Measurements from ENCODE around the gene GPR160.

Gene GPR160

DNA sequence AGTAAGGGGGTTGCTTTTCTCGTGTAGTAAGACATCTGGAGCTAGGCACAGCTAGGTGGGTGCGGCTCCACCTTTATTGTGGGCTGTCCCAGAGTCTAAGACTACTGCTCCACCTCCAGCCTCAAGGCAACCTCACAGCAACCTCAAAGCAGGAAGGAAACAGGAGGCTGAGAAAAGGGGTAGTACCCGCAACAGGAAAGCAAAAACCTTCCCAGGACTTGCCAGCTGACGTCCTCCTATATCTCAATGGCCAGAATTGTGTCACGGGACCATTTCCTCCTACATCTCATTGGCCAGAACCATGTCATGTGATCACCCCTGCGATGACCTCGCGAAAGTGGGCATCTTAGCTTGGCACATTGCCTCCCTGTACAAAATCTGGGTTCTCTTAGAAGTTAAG lies 4.3 kb upstream of the GPR160 start:
- no peak for DNase-seq

DNA sequence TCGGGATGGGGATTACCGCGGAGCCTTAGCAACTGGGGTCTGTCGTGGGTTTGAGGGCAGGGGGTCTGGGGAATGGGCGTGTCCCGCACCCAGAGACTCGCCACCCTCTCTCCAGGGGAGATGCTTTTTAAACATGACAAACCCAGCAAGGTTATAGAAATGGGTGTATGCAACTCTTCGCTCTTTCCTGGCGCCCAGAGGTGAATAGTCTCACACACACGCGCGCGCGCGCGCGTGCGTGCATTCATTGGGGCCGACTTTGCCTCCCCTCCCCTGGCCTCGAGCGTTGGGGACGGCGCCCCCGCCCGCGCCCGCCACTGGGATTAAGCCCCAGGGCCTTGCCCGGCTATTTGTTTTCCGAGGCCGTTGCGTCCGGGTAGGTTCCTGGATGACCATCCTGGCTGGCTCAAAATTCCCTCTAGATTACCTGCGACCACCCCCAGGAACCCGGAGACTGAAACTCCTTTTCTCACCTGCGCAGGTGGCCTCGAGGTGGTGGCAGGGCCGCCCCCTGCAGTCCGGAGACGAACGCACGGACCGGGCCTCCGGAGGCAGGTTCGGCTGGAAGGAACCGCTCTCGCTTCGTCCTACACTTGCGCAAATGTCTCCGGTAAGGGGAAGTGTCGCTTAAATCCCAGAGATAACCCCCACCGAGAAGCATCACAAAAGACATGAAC lies 777 bp downstream of the GPR160 start:
- peak in 2 of 3 experiments; percentile 83 for DNase-seq

DNA sequence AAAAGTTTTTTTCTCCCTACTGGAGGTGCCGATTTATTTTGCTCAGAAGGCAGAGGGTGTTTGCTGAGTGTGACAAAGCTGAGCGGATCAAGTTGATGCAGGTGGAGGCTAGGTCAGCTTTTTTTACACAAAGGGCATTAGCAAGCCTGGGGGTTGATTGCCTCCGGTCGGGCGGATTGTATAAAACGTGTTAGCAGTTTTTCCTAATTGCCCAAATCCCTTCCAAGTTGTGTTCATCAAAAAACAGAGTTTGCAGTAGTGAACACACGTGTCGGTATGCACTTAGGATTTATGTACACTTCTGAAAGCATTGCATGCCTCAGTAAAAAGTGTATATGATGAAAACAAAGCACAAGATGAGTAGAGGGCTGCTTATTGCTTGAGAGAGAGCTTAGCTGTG lies 2.6 kb downstream of the GPR160 start:
- DNase-seq: peak in 2 of 3 experiments; percentile 30 to 59

DNA sequence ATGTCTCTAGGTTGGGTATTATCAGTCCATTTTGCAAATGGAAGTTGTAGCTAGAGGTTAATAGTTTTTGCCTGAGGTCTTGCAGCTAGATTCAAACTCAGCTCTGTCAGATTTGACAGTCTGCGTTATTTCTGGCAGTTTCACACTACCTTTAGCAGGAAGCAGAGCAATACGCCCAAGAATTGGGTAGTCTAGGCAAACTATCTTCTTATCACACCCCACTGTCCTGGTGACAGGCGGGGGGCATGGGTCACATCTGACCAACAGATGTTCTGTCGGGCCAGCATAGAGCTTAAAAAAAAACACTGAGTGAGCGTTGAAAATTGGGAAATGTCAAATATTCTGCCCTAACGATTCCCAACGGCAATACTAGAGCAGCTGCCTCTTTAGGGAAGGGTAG lies 5.7 kb downstream of the GPR160 start:
- DNase-seq: no peak

GRCh38 chr3:170044271-170044670 lies 6.5 kb downstream of the GPR160 start:
- no peak for DNase-seq

DNA sequence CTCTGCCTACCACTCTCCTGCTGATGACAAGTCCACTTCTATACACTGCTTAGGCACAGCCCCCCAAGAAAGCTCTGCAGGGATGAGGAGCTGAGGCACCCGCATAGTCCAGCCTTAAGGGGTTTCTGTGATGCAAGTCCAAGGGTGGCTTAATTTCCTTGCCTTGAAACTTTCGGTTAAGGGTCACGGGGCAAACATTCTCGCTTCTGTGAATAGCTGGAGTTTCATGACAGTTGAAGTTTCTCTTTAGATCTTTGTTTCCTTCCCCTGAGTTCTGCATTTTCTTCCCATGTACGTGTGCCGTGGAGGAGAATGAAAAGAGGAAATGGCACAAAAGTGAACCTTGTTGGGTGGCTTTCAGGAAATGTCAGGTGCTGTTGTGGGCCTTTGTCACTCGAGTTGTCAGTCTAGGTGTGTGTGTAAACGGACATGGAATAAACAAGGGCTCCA lies 7.0 kb downstream of the GPR160 start:
- no peak for DNase-seq

- peak in 1 of 3 experiments; percentile 9 for DNase-seq
These were observed 8.7 kb downstream of the GPR160 start for GRCh38 chr3:170046269-170047132.

DNA sequence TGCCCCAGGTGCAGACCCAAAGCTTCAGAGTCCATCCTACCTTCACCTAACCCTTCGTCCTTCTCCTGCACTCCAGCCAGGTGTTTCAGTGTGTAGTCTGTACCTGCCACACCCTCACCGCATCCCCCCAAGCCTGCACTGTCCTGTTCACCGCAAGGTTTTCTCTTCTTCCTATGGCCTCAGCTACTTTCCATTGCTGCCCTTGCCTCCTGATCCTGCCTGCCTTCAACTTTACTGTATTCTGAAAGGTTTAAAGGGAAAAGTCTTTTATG lies 9.3 kb downstream of the GPR160 start:
- DNase-seq: no peak

DNA sequence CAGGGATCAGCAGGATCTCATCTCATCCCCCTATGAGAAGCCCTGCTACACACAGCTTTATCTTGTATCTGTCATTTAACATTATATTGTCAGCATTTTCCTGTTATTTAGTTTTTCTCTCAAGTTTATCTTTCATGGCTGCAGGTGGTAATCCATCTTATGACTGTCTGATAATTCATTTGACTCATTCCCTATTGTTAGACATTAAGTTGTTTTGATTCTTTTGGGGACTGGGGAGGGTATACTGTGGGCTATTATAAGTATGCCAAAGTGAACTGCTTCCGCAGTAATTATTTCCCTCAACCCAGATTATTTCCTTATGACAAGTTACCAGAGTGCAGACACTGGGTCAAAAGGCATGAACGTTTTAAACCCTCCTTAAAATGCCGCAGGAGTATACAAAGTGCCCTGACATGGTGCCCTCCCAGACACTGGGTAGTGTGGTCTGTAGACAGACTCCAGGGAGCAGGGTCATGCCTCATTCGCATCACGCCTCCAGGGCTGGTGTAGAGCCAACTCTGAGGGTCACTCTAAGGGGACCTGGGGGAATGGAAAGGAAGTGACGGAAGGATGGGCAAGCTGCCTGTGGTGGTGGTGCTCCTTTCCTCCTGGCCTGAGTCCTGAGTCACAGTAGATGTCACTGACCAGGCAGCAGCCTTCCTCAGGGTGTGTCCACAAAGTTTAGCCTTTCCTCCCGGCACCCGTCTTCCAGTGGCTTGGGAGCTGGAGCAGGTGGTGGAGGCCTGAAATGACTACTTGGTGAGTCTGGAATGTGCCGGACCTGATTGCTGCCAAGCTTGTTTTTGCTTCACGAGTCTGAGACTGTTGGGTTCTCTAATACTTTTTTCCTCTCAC lies 11.6 kb downstream of the GPR160 start:
- no peak for DNase-seq

DNA sequence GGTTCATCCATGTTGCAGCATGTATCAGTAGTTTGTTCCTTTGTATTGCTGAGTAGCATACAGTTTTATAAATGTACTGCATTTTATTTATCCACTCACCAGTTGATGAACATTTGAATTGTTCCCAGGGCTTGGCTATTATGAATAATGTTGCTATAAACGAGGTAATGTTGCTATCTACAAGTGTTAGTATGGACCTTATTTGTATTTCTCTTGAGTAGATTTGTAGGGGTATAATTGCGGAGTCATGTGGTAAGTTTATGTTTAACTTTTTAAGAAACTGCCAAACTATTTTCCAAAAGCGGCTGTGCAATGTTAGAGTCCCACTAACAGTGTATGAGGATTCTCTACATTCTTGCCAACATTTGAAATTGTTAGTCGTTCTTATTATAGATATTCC lies 13.0 kb downstream of the GPR160 start:
- DNase-seq: no peak

DNA sequence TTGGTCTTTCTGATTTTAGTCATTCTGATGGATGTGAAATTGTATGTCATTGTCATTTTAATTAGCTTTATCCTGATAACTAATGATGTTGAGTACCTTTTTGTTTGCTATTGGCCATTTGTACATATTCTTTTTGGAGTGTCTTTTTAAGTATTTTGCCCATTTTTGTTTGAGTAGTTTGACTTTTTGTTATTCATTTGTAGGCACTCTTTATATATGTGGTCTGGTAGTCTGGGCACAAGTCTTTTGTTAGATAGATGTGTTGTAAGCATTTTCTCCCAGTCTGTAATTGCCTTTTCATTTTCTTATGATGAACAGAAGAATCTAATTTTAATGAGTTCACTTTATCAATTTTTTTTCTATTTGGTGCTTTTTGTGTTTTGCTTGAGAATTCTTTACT lies 14.6 kb downstream of the GPR160 start:
- no peak for DNase-seq

GRCh38 chr3:170054204-170054603 lies 16.4 kb downstream of the GPR160 start:
- peak in 1 of 3 experiments; percentile 23 for DNase-seq

DNA sequence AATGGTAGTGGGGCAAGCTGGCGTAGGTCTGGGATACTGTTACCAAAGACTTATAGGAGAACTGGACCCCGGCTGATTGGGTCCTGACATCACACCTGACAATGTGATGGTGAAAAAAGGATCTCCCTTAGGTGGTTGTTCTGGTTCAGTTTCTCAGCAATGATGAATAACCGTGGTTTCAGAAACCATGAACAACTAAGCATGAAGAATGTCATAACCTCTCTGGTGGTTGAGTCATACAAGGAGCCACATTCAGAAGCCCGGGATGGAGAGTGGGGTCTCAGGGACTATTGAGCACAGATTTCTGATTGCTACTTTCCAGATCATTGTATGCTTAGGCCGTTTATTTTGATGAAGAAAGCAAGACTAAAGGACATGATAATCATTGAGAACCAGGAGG lies 17.4 kb downstream of the GPR160 start:
- no peak for DNase-seq

DNA sequence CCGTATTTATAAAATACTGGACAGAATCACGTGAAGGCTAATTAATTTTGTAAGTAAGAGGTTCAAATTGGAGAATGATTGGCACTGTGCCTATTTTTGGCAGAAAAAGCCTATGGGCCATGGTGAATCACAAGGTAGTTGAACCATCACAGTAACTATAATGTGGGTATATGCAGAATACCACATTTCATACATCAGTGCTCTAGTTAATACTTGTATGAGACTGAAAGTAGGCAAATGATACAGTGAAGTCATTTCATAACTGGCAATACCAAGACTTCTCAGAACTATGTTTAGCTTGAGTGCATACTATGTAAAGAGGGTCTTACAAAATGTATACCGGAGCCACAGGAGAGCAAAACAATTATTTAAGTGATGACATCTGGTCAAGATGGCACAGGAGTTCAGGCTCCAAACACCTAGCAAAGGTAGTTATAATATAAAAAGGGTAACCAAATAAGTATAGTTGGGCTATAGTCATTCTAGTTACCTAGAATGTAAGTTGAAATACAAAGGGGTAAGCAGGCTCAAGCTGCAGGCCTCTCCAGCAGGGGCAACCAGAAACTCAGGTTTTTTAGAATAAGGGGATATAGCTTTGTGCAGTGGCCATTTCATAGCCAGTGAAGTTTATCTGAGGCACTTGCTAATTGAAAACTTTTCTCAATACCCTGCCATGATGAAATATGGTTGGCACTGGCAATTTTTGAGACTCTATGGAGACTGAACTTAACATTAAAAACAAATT lies 19.1 kb downstream of the GPR160 start:
- DNase-seq: no peak

DNA sequence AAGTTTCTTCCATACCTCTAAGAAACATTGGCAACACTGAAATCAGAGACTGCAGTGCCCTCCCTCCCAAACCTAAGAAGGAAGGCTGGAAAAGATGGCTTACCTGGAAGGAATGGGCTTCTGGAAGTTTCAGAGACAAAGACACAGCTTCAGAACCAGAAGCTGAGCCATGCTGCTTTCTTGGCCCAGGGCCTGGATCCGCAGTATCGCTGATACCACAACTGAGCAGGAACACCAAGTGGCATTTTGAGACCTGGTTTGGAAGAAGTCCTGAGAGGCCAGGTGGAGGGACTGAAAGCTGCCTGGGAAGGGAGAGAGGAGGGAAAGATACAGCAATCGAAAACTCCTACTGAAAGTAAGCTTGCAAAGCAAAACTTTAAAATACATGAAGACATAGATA lies 19.8 kb downstream of the GPR160 start:
- DNase-seq: no peak

DNA sequence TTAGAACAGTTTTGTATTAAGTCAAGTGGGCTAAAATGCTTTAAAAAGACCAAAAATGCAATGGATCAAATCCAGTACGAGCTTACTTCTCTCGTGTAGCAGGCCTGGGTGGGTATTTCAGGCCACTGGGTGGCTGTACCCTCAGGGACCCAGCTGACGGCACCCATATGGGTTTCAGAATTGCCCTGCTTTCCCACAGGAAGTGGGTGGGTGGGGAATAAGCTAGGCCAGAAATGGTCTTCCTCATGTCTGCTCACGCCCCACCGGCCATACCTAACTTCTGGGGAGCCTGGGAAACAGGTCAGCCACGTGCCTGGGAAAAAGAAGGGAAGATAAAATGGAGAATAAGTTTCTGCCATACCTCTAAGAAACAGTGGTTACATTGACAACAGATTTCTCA lies 20.3 kb downstream of the GPR160 start:
- DNase-seq: no peak

GRCh38 chr3:170059447-170059846 lies 21.7 kb downstream of the GPR160 start:
- DNase-seq: no peak

DNA sequence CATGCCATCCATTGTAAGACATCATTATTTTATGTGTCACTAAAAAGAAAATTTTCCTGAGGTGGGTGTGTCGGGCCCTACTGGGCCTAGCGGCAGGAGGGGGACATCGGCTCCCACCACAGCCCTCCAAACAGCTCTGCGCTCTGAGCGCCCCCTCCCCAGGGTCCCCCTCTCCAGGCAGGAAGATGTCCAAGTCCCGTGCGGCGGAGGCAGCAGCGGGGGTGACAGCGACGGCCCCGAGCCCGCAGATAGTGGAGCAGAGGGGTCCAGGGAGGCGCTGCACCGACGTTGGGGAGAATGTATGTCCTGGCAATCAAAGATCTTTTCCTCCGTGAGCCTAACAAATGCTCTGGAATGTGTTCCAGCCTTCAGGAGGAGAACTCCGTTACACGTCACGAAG lies 24.3 kb downstream of the GPR160 start:
- no peak for DNase-seq

DNA sequence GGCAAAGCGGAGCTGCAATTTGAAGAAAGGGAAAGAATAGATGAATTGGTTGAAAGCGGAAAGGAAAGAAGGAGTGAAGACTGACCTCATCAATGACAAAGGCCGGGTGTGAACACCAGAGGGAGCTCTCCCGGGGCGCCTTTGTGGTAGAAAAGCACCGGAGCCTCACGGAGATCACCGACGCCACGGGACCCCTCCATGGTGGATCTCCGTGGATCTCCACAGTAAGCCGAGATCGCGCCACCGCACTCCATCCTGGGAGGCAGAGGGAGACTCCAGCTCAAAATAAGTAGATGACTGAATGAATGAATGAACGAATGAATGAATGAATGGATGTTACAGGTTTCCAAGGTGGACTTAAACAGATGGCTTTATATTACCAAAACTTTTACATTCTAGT lies 25.0 kb downstream of the GPR160 start:
- no peak for DNase-seq

GRCh38 chr3:170063691-170064090 lies 25.9 kb downstream of the GPR160 start:
- no peak for DNase-seq

GRCh38 chr3:170064108-170064507 lies 26.3 kb downstream of the GPR160 start:
- DNase-seq: no peak

- DNase-seq: no peak
These were observed 37.8 kb downstream of the GPR160 start for GRCh38 chr3:170075441-170076091.
